ENCODE results near the gene BLTP2.
A peak's percentile ranks its signal among the peaks of the same experiment; 100 is the strongest.
"Not testable (repeated sequence)": the region's sequence is repeated elsewhere in the genome, so short reads cannot be mapped to it uniquely, and the experiment has no call there.

Gene BLTP2
- total RNA-seq = 210 to 631 (median 463) reads per million in 17 experiments

GRCh38 chr17:28644787-28645575 is at the start of gene BLTP2:
Gene BLTP2, minus strand, starts transcription at chr17:28645158. Its CDS starts 102 bp downstream, at chr17:28645056.
- peak; percentile 96 to 99 (median 98) for DNase-seq

- DNase-seq = no peak
Measured at GRCh38 chr17:28693869-28694268, 48.9 kb upstream of the BLTP2 start.

GRCh38 chr17:28689011-28689410 is 44.1 kb upstream of the BLTP2 start:
- no peak for DNase-seq

GRCh38 chr17:28688481-28688880 is 43.5 kb upstream of the BLTP2 start:
- no peak for DNase-seq

- DNase-seq = no peak
Measured at GRCh38 chr17:28686296-28686695, 41.3 kb upstream of the BLTP2 start.

GRCh38 chr17:28685366-28685765 is 40.4 kb upstream of the BLTP2 start:
- no peak for DNase-seq

GRCh38 chr17:28684963-28685362 is 40.0 kb upstream of the BLTP2 start:
- peak in 1 of 4 experiments; percentile 6 for DNase-seq

- DNase-seq = no peak
Measured at GRCh38 chr17:28682655-28683054, 37.7 kb upstream of the BLTP2 start.

- no peak for DNase-seq
Measured at GRCh38 chr17:28675980-28676379, 31.0 kb upstream of the BLTP2 start.

- DNase-seq = no peak
Measured at GRCh38 chr17:28675490-28675889, 30.5 kb upstream of the BLTP2 start.

GRCh38 chr17:28669918-28670317 is 25.0 kb upstream of the BLTP2 start:
- DNase-seq = no peak

GRCh38 chr17:28667870-28668269 is 22.9 kb upstream of the BLTP2 start:
- DNase-seq = no peak

GRCh38 chr17:28665994-28666393 is 21.0 kb upstream of the BLTP2 start:
- DNase-seq = peak in 2 of 4 experiments; percentile 12 to 14

- no peak for DNase-seq
Measured at GRCh38 chr17:28663723-28664122, 18.8 kb upstream of the BLTP2 start.

- DNase-seq = no peak
Measured at GRCh38 chr17:28662527-28662829, 17.5 kb upstream of the BLTP2 start.

GRCh38 chr17:28661635-28662526 is 16.9 kb upstream of the BLTP2 start, which contains the start of the genes SDF2 and SUPT6H:
Gene SDF2, minus strand, starts transcription at chr17:28661906. Its CDS starts 30 bp downstream, at chr17:28661876.
Gene SUPT6H, plus strand, starts transcription at chr17:28662205. Its CDS starts 11,197 bp downstream, at chr17:28673402.
- DNase-seq = peak; percentile 95 to 97 (median 96)

- not testable (repeated sequence) for DNase-seq
Measured at GRCh38 chr17:28659497-28659881, 14.5 kb upstream of the BLTP2 start.

- DNase-seq = not testable (repeated sequence)
Measured at GRCh38 chr17:28658766-28659496, 14.0 kb upstream of the BLTP2 start.

GRCh38 chr17:28658342-28658741 is 13.4 kb upstream of the BLTP2 start:
- DNase-seq = not testable (repeated sequence)

GRCh38 chr17:28657756-28658155 is 12.8 kb upstream of the BLTP2 start:
- DNase-seq = no peak

- DNase-seq = no peak
Measured at GRCh38 chr17:28655160-28655559, 10.2 kb upstream of the BLTP2 start.

GRCh38 chr17:28648698-28649097 is 3.7 kb upstream of the BLTP2 start:
- DNase-seq = no peak
